ENCODE results near the gene IGSF21. TPM values are rescaled to one million over a fixed set of nuclear protein-coding genes. Genes with fewer than 3 reads are reported as not detected.

The IGSF21 gene
- total RNA-seq, 1 donor from 2014 or later, result not detected

DNA sequence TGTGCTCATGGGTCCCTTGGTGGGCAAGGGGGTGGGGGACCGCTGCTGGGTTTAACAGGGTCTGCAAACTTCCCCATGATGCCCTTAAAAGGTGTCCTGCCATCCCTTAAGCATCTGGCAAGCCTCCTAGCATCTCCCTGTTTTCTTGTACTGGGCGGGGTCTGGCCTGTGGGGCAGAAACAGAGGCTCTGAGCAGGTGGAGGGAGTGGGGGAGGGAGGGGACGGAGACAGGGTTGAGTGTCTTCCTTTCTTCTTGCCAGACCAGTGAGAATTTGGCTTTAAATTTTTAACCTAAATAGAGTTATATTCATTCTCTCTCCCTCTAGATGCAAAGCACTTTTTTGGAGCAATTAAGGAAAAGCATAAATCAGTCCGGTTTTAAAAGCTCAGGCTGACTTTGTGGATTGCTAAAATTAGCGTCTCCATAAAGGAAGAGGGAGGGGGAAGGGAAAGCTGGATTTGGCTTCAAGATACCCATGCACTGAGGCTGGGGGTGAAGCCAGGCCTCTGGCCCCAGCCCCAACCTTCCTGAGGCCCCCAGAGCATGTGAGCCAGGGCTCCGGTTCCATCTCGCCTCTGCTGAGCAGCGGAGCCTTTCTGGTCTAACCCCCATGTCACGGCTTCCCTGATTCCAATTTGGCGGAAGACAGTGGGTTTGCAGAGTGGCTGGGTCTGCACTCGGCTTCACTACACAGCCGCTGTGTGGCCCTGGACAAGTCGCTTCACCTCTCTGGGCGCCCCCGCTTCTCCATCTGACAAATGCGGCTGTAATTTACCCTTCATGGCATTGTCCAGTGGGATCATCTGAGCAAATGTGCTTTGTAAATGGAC lies 25.3 kb downstream of the IGSF21 start:
- TF ChIP-seq CTCF (conservative IDR thresholded peaks at IDR 0.05; ENCODE audit: low read depth, low read length), result no peak
- no peak for DNase-seq (ENCODE audit: low read depth)
- no peak overlapping the region for H3K4me3 ChIP-seq (ENCODE audit: low read depth, low read length)

DNA sequence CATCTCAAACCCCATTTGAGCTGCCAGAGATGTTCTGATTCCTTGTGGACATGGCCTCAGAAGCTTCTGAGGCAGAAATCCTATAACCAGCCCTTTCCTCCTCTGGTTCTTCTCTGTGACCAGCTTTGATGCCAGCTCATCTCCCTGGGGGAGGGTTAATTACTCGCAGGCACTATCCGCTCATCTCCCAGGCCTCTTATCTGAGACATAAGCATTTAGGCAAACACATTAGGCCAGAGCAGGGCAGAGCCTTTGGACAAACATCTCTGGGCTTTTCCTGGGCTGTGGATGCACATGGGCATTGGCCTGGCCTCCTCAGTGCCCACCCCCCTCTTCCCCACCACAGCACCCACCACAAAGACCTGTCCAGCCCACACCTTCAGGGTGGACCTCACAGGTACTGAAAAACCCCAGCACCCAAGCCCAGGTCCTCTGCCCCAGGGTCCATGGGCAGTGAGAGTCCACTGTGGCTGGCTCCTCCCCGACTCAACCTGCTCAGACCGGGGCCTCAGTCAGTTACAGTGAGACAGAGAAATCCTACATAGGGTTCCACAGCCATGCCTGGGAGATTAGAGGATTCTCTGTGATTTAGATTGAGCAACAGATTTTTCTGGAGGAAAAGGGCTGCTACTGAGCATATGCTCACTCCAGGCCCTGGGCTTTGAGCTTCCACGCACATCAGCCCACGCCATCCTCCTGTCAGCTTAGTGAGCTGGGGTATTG lies 26.9 kb downstream of the IGSF21 start:
- TF ChIP-seq CTCF (conservative IDR thresholded peaks at IDR 0.05; ENCODE audit: low read depth, low read length), result no peak

GRCh38 chr1:18137759-18138345 lies 30.3 kb downstream of the IGSF21 start:
- DNase-seq (ENCODE audit: low read depth), result no peak
- no peak for TF ChIP-seq CTCF (conservative IDR thresholded peaks at IDR 0.05; ENCODE audit: low read depth, low read length)
- no peak overlapping the region for H3K4me3 ChIP-seq (ENCODE audit: low read depth, low read length)

More for the DNA sequence above, 26.9 kb downstream of the IGSF21 start:
- H3K4me3 ChIP-seq (ENCODE audit: low read depth, low read length), result no peak overlapping the region
- DNase-seq (ENCODE audit: low read depth), result no peak

DNA sequence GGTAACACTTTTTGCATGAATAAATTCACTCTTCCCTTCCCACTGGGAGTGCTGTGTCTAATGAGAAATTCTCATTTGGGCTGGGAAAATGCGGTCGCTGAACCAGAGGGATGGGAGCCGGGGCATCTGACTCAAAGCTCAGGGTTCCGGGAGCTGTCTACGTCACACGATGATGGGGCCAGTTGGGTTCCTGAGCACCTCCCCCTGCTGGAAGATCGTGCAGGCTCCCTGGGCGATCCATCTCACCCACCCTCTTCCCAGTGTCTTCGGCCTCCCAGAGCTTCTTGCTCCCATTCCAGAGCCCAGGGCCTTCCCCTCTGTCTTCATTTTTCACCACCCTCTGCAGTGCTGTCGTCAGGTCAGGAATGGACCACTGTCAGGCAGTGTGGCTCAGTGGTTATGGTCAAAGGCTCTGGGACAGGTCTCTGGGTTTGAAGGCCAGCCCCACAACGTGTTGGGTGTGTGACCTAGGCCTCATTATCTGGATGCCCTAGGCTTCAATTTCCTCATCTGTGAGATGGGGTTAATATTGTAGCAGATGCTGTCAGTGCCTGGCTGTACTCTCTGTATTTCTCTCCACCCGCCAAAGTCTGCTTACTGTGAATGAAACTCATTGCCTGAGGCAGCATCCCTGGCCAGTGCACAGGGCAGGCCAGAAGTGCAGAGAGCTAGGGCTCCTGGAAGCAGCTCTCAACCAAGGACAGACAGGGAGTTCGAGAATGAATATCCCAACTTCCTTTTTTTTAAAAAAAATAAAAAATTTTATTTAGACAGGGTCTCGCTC lies 31.8 kb downstream of the IGSF21 start:
- DNase-seq (ENCODE audit: low read depth), result no peak
- TF ChIP-seq CTCF (conservative IDR thresholded peaks at IDR 0.05; ENCODE audit: low read depth, low read length), result no peak
- no peak overlapping the region for H3K4me3 ChIP-seq (ENCODE audit: low read depth, low read length)

GRCh38 chr1:18140411-18140810 lies 32.8 kb downstream of the IGSF21 start:
- no peak for TF ChIP-seq CTCF (conservative IDR thresholded peaks at IDR 0.05; ENCODE audit: low read depth, low read length)
- no peak for DNase-seq (ENCODE audit: low read depth)
- no peak overlapping the region for H3K4me3 ChIP-seq (ENCODE audit: low read depth, low read length)

GRCh38 chr1:18141661-18142060 lies 34.1 kb downstream of the IGSF21 start:
- H3K4me3 ChIP-seq (ENCODE audit: low read depth, low read length), result no peak overlapping the region
- TF ChIP-seq CTCF (conservative IDR thresholded peaks at IDR 0.05; ENCODE audit: low read depth, low read length), result no peak
- DNase-seq (ENCODE audit: low read depth), result no peak
